NB4 (cell line): ENCODE results near the gene TMEM132C.

Experiments used
- DNase-seq: peaks from one replicate; pipeline ENCODE4 v3.0.0; 2010; ENCODE audit warnings: low read depth
- H3K4me3 ChIP-seq: one replicate; pipeline ENCODE4 v1.5.1; 2011; ENCODE audit warnings: mild to moderate bottlenecking, low read depth, low read length, moderate library complexity
- CTCF ChIP-seq: IDR thresholded peaks from one replicate; pipeline ENCODE4 v1.5.1; 2012; ENCODE audit warnings: low read depth, low read length
- MAX ChIP-seq: IDR thresholded peaks from 2 replicates; pipeline ENCODE4 v1.6.1; 2011; ENCODE audit warnings: low read depth, low read length
- MYC ChIP-seq: IDR thresholded peaks from 2 replicates; pipeline ENCODE4 v1.6.1; 2011; ENCODE audit warnings: low read depth, low read length
- POLR2A ChIP-seq: IDR thresholded peaks from 2 replicates; pipeline ENCODE4 v1.6.1; 2011; ENCODE audit warnings: mild to moderate bottlenecking; ENCODE audit not compliant: insufficient read length; ENCODE audit errors: extremely low read depth

Gene TMEM132C

GRCh38 chr12:128268379-128268995 lies 1.5 kb downstream of the TMEM132C start:
- TF ChIP-seq MYC (no peak), CTCF (no peak), POLR2A (no peak), MAX (no peak)
- no peak overlapping the region for H3K4me3 ChIP-seq

GRCh38 chr12:128269181-128269591 lies 2.2 kb downstream of the TMEM132C start:
- no peak overlapping the region for H3K4me3 ChIP-seq
- no peak for DNase-seq
- no peak for TF ChIP-seq CTCF
- no peak for TF ChIP-seq MAX
- TF ChIP-seq MYC: no peak
- no peak for TF ChIP-seq POLR2A

More at GRCh38 chr12:128268379-128268995, 1.5 kb downstream of the TMEM132C start:
- DNase-seq: no peak

- H3K4me3 ChIP-seq: no peak overlapping the region
- DNase-seq: no peak
- TF ChIP-seq POLR2A (no peak), MYC (no peak), CTCF (no peak), MAX (no peak)
Measured at GRCh38 chr12:128276471-128276870, 9.5 kb downstream of the TMEM132C start.

- no peak for TF ChIP-seq CTCF
- no peak for TF ChIP-seq MAX
- no peak for TF ChIP-seq MYC
- TF ChIP-seq POLR2A: no peak
- DNase-seq: peak; percentile 23
- no peak overlapping the region for H3K4me3 ChIP-seq
Measured at GRCh38 chr12:128286970-128287369, 20.0 kb downstream of the TMEM132C start.

GRCh38 chr12:128288357-128288756 lies 21.4 kb downstream of the TMEM132C start:
- TF ChIP-seq MYC: no peak
- TF ChIP-seq POLR2A: no peak
- no peak for TF ChIP-seq MAX
- no peak for TF ChIP-seq CTCF
- no peak overlapping the region for H3K4me3 ChIP-seq
- no peak for DNase-seq
